Thyroid gland (tissue), 4 donors: ENCODE data around the gene CDK5R1.

Experiments used
- POLR2A ChIP-seq, 2 donors: fragments of 450-650 bp; IDR thresholded peaks; one replicate each; pipeline ENCODE4 v1.6.1; 2017; ENCODE audit warnings: antibody characterized with exemption in 2 of 2, mild to moderate bottlenecking in 2 of 2, moderate library complexity in 1 of 2
- TF ChIP-seq, protein P1 (sequence below), 6 experiments: fragments of 200-600 bp in 3 of 6; fragments of 450-650 bp in 3 of 6; sonication (generic) in 3 of 6; IDR thresholded peaks; one replicate each; pipeline ENCODE4 v1.5.1; 2016 to 2019; ENCODE audit warnings: antibody characterized with exemption in 6 of 6, mild to moderate bottlenecking in 2 of 6, inconsistent platforms in 1 of 6, moderate library complexity in 1 of 6

DNA sequence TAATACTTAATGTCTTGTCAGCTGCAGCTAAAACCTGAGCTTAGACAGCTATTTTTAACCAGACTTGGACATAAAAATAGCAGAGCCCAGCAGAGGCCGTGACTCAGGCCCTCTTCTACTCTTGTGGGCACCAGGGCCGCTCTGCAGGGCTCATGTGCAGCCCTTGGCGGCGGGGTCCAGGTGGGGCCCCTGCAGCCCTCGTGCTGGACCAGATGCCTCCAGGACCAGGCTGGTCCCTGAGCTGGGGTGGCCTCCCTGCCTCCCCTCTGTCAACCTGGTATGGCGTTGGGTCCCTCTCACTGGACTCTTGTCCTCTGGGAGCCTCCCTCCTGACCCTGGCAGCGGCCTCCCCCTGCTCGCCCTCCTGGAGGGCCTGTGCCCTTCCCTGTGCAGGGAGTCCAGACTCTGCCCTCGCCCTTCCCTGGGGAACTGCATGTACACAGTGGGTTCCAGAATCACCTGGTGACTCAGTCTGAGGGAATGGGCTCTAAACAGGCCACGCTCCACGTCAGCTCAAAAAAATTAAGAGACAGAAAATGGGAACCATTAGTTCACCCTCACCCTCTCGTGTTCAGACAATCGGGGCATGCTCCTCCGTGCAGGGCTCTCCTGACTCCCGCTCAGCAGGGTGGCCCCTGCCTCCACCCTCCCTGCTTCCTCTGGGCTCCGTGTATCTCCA lies 9.7 kb downstream of the CDK5R1 start:
- TF ChIP-seq, protein P1, sequence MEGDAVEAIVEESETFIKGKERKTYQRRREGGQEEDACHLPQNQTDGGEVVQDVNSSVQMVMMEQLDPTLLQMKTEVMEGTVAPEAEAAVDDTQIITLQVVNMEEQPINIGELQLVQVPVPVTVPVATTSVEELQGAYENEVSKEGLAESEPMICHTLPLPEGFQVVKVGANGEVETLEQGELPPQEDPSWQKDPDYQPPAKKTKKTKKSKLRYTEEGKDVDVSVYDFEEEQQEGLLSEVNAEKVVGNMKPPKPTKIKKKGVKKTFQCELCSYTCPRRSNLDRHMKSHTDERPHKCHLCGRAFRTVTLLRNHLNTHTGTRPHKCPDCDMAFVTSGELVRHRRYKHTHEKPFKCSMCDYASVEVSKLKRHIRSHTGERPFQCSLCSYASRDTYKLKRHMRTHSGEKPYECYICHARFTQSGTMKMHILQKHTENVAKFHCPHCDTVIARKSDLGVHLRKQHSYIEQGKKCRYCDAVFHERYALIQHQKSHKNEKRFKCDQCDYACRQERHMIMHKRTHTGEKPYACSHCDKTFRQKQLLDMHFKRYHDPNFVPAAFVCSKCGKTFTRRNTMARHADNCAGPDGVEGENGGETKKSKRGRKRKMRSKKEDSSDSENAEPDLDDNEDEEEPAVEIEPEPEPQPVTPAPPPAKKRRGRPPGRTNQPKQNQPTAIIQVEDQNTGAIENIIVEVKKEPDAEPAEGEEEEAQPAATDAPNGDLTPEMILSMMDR (IDR thresholded peaks at IDR 0.05), result no peak
- TF ChIP-seq POLR2A (IDR thresholded peaks at IDR 0.05), result no peak
